ENCODE results near the gene SCAMP1. TPM values are rescaled to one million over a fixed set of nuclear protein-coding genes. Genes with fewer than 3 reads are reported as not detected.

SCAMP1 gene
- total and polyA plus RNA-seq, 2 of the 13 experiments (the other 11 are each of a cell fraction or from before 2014, with no cell fraction given), result 18.2 to 33.7 TPM

GRCh38 chr5:78518365-78519197 lies 158.2 kb downstream of the SCAMP1 start (continued):
- TF ChIP-seq ZFP36 (IDR thresholded peaks at IDR 0.05; ENCODE audit: borderline replicate concordance, low read depth, low read length, partially characterized antibody) (no peak), FOXO1 (CRISPR knock-in tag; IDR thresholded peaks at IDR 0.05) (peak; percentile 70; the same call in 1 of the 2 replicates), POLR2A (IDR thresholded peaks at IDR 0.05; ENCODE audit: insufficient read depth in 1 of 2, low read depth in 2 of 2, low read length in 2 of 2) (peak; percentile 41 to 69; a peak in 3 of 4 replicates), GFI1 (CRISPR knock-in tag; IDR thresholded peaks at IDR 0.05; ENCODE audit: borderline replicate concordance) (peak; percentile 64; the same call in 1 of the 2 replicates), ZNF484 (CRISPR knock-in tag; IDR thresholded peaks at IDR 0.05; ENCODE audit: borderline replicate concordance, low read depth) (no peak), ZEB1 (IDR thresholded peaks at IDR 0.05; ENCODE audit: insufficient replicate concordance, low read depth) (no peak), ZNF510 (CRISPR knock-in tag; IDR thresholded peaks at IDR 0.05; ENCODE audit: low read depth) (no peak), ZNF230 (CRISPR knock-in tag; IDR thresholded peaks at IDR 0.05) (peak; percentile 78; the same call in 1 of the 2 replicates), SATB2 (CRISPR knock-in tag; IDR thresholded peaks at IDR 0.05) (no peak), PHF21A (CRISPR knock-in tag; IDR thresholded peaks at IDR 0.05) (peak; percentile 93), HINFP (CRISPR knock-in tag; IDR thresholded peaks at IDR 0.05; ENCODE audit: low read depth) (0 out of 2 replicates have a peak, but pooled peaks have one; percentile 58), MTERF4 (CRISPR knock-in tag; IDR thresholded peaks at IDR 0.05) (no peak), ZIK1 (CRISPR knock-in tag; IDR thresholded peaks at IDR 0.05; ENCODE audit: borderline replicate concordance, low read depth) (no peak), ZNF260 (CRISPR knock-in tag; IDR thresholded peaks at IDR 0.05; ENCODE audit: borderline replicate concordance, low read depth) (no peak), CREB3 (CRISPR knock-in tag; IDR thresholded peaks at IDR 0.05) (no peak), ESRRA (CRISPR knock-in tag; IDR thresholded peaks at IDR 0.05; ENCODE audit: low read depth) (peak; percentile 72), PAX8 (CRISPR knock-in tag; IDR thresholded peaks at IDR 0.05; ENCODE audit: borderline replicate concordance) (0 out of 2 replicates have a peak, but pooled peaks have one; percentile 50), HNRNPK (IDR thresholded peaks at IDR 0.05; ENCODE audit: low read depth, low read length, poor library complexity, severe bottlenecking) (no peak), TCF12 (IDR thresholded peaks at IDR 0.05) (no peak), TCF12 (CRISPR knock-in tag; IDR thresholded peaks at IDR 0.05) (no peak), HNRNPH1 (optimal IDR thresholded peaks at IDR 0.05; ENCODE audit: low read depth, low read length) (no peak), ZFX (CRISPR knock-in tag; IDR thresholded peaks at IDR 0.05; ENCODE audit: low read depth) (peak; percentile 66), ZNF441 (CRISPR knock-in tag; IDR thresholded peaks at IDR 0.05; ENCODE audit: borderline replicate concordance) (no peak), ZNF546 (CRISPR knock-in tag; conservative IDR thresholded peaks at IDR 0.05) (0 out of 2 replicates have a peak, but pooled peaks have one; percentile 42), DNMT1 (CRISPR knock-in tag; IDR thresholded peaks at IDR 0.05) (no peak), ZNF788 (CRISPR knock-in tag; IDR thresholded peaks at IDR 0.05; ENCODE audit: borderline replicate concordance) (no peak; the same call in 1 of the 2 replicates), ZNF282 (IDR thresholded peaks at IDR 0.05; ENCODE audit: partially characterized antibody) (no peak), ATAD3A (CRISPR knock-in tag; IDR thresholded peaks at IDR 0.05) (no peak)

Measured in HepG2 (cell line).